ENCODE data around the gene FBXO10. TPM values are rescaled to one million over a fixed set of nuclear protein-coding genes. Genes with fewer than 3 reads are reported as not detected.

FBXO10 gene
- total and polyA plus RNA-seq, 2 of the 8 experiments (the other 6 are each of a cell fraction or from before 2014, with no cell fraction given): 13.1 to 13.9 TPM

DNA sequence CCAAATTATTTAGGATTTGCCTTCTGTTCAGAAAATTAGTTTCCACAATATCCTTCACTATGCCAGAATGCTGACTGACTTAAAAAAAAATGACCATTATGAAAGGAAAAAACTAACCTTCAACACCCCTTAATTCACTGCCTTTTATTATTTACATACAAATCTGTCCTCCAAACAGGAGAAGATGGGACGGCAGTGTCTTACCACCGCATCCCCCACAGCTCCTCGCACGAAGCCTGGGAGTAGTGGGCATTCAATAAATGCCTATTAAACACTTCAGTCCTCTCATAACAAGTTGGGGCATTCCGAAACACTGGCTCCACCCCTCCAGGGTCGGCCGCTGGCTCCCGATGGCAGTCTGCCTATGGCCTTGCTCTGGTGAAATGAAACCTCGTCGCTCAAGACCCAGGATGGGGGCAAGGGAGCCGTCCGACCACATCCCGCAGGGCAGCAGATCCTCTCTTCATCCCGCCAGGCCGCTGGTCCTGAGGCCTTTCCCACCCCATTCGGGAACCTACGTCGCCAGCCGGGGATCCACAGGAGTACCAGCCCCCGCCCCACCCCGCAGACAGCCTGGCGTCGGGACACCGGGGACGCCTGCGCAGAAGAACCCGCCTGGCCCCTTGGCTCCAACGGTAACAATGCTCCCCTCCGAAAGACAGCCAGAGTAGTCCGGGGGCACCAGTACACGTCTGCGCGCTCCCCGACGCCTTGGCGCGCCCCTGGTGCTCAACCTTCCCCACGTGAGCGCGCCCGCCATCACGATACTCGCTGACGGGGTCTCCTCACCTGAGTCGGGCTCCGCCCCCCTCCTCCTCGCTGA, 111.5 kb downstream of the FBXO10 start (continued):
- TF ChIP-seq RAD21 (IDR thresholded peaks at IDR 0.05 in 1 of 2, conservative IDR thresholded peaks at IDR 0.05 in 1 of 2; ENCODE audit: low read depth in 2 of 2, low read length in 2 of 2) (no peak), RNF2 (IDR thresholded peaks at IDR 0.05; ENCODE audit: borderline replicate concordance, low read depth, low read length, missing control alignments, poor library complexity, severe bottlenecking) (no peak), PHF8 (conservative IDR thresholded peaks at IDR 0.05; ENCODE audit: low read depth, low read length) (peak; percentile 67), CBX8 (IDR thresholded peaks at IDR 0.05; ENCODE audit: borderline replicate concordance, low read depth, low read length) (no peak), CTBP2 (IDR thresholded peaks at IDR 0.05; ENCODE audit: borderline replicate concordance, insufficient read depth, insufficient read length, low read length) (no peak), POLR2A (IDR thresholded peaks at IDR 0.05; ENCODE audit: control extremely low read depth in 1 of 2, low read depth in 2 of 2, low read length in 2 of 2) (peak; percentile 59 to 65), CEBPB (IDR thresholded peaks at IDR 0.05; ENCODE audit: low read depth, low read length) (no peak), NANOG (IDR thresholded peaks at IDR 0.05; ENCODE audit: insufficient read depth, low read depth, low read length, poor library complexity, severe bottlenecking) (no peak)
- TF ChIP-seq, protein P1, sequence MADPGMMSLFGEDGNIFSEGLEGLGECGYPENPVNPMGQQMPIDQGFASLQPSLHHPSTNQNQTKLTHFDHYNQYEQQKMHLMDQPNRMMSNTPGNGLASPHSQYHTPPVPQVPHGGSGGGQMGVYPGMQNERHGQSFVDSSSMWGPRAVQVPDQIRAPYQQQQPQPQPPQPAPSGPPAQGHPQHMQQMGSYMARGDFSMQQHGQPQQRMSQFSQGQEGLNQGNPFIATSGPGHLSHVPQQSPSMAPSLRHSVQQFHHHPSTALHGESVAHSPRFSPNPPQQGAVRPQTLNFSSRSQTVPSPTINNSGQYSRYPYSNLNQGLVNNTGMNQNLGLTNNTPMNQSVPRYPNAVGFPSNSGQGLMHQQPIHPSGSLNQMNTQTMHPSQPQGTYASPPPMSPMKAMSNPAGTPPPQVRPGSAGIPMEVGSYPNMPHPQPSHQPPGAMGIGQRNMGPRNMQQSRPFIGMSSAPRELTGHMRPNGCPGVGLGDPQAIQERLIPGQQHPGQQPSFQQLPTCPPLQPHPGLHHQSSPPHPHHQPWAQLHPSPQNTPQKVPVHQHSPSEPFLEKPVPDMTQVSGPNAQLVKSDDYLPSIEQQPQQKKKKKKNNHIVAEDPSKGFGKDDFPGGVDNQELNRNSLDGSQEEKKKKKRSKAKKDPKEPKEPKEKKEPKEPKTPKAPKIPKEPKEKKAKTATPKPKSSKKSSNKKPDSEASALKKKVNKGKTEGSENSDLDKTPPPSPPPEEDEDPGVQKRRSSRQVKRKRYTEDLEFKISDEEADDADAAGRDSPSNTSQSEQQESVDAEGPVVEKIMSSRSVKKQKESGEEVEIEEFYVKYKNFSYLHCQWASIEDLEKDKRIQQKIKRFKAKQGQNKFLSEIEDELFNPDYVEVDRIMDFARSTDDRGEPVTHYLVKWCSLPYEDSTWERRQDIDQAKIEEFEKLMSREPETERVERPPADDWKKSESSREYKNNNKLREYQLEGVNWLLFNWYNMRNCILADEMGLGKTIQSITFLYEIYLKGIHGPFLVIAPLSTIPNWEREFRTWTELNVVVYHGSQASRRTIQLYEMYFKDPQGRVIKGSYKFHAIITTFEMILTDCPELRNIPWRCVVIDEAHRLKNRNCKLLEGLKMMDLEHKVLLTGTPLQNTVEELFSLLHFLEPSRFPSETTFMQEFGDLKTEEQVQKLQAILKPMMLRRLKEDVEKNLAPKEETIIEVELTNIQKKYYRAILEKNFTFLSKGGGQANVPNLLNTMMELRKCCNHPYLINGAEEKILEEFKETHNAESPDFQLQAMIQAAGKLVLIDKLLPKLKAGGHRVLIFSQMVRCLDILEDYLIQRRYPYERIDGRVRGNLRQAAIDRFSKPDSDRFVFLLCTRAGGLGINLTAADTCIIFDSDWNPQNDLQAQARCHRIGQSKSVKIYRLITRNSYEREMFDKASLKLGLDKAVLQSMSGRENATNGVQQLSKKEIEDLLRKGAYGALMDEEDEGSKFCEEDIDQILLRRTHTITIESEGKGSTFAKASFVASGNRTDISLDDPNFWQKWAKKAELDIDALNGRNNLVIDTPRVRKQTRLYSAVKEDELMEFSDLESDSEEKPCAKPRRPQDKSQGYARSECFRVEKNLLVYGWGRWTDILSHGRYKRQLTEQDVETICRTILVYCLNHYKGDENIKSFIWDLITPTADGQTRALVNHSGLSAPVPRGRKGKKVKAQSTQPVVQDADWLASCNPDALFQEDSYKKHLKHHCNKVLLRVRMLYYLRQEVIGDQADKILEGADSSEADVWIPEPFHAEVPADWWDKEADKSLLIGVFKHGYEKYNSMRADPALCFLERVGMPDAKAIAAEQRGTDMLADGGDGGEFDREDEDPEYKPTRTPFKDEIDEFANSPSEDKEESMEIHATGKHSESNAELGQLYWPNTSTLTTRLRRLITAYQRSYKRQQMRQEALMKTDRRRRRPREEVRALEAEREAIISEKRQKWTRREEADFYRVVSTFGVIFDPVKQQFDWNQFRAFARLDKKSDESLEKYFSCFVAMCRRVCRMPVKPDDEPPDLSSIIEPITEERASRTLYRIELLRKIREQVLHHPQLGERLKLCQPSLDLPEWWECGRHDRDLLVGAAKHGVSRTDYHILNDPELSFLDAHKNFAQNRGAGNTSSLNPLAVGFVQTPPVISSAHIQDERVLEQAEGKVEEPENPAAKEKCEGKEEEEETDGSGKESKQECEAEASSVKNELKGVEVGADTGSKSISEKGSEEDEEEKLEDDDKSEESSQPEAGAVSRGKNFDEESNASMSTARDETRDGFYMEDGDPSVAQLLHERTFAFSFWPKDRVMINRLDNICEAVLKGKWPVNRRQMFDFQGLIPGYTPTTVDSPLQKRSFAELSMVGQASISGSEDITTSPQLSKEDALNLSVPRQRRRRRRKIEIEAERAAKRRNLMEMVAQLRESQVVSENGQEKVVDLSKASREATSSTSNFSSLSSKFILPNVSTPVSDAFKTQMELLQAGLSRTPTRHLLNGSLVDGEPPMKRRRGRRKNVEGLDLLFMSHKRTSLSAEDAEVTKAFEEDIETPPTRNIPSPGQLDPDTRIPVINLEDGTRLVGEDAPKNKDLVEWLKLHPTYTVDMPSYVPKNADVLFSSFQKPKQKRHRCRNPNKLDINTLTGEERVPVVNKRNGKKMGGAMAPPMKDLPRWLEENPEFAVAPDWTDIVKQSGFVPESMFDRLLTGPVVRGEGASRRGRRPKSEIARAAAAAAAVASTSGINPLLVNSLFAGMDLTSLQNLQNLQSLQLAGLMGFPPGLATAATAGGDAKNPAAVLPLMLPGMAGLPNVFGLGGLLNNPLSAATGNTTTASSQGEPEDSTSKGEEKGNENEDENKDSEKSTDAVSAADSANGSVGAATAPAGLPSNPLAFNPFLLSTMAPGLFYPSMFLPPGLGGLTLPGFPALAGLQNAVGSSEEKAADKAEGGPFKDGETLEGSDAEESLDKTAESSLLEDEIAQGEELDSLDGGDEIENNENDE (IDR thresholded peaks at IDR 0.05; ENCODE audit: insufficient replicate concordance, low read length): no peak
